Activated naive CD8-positive, alpha-beta T cell treated with anti-CD3 and anti-CD28 coated beads, Interleukin-2, amount 50 U/mL, for 24 hours (primary cell): Measurements from ENCODE around the gene YES1.

Experiments used
- ATAC-seq: fragments of 150-1000 bp; cut with Tn5 transposase; one replicate; pipeline ENCODE4 v1.10.0; 2021
- DNase-seq: peaks from one replicate; pipeline ENCODE4 v3.0.0; 2021
- H3K27ac Mint-ChIP-seq: one replicate; pipeline ENCODE4 v1.8.0; 2021; ENCODE audit warnings: mild to moderate bottlenecking, mixed read lengths
- H3K27me3 Mint-ChIP-seq: one replicate; pipeline ENCODE4 v1.8.0; 2021; ENCODE audit warnings: mixed read lengths
- H3K36me3 Mint-ChIP-seq: one replicate; pipeline ENCODE4 v1.8.0; 2021; ENCODE audit warnings: low read depth, mixed read lengths
- H3K4me1 Mint-ChIP-seq: one replicate; pipeline ENCODE4 v1.8.0; 2021; ENCODE audit warnings: mixed read lengths
- H3K4me3 Mint-ChIP-seq: one replicate; pipeline ENCODE4 v1.8.0; 2021; ENCODE audit warnings: mild to moderate bottlenecking, moderate library complexity, mixed read lengths
- H3K9me3 Mint-ChIP-seq: one replicate; pipeline ENCODE4 v1.8.0; 2021; ENCODE audit warnings: mixed read lengths

The YES1 gene

DNA sequence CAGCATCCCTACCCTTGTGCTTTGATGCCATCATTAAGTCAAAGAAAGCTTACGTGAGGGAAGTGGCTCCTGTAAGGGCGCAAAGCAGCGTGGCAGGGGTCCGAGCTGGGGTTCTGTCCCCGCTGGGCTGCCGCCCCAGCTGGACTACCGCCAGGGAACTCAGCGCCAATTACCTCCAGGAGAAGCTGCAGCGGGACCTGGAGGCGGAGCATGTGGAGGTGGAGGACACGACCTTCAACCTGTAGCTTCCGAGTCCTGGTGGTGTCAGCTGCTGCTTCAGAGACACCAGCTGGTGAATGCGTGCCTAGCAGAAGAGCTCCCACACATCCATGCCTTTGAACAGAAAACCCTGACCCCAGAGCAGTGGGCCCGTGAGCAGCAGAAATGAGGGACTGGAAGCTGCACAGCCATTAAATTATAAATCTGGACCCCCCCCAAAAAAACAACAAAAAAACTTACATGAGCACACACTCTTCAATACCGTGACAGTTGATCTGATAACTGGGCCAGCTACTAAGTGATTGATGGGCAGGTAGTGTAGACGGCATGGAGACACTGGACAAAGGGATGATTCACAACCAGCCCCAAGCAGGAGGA, 20.1 kb upstream of the YES1 start:
- peak; percentile 18 for DNase-seq
- Mint-ChIP-seq H3K27me3 (peaks cover 4% of the 10 kb centered on the region), H3K4me3 (no peak overlapping the region), H3K36me3 (no peaks in the 10 kb centered on the region), H3K9me3 (no peaks in the 10 kb centered on the region), H3K4me1 (peaks cover 12% of the 10 kb centered on the region), H3K27ac (no peak overlapping the region)
- ATAC-seq = no peak

DNA sequence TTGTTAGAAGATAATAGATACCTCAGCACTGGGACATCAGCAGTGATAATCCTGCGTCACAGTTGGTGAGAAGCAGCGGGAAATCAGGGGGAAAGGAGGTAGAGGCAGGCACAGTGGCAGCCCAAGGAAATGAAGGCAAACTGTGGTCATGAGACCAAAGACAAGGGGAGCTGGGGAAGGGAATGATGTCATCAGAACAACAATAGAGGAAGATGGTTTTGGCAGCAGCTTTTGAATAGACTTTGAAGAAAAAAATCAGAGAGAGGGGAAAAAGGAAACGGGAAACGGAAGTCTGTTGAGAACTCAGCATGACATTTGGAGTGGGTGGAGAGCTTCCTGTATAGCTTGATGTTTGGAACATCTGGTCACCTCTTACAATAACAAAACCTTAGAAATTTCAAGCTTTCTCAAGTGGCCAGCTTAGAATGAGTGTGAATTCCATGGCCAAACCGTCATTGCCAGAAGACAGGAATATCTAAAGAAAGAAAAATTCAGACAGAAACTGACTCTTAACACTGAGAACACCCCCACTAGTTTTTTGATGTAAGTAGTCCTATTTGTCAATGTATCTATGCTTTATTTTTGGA, 18.4 kb upstream of the YES1 start:
- Mint-ChIP-seq H3K4me3 (peak overlapping the region; percentile 53), H3K9me3 (no peaks in the 10 kb centered on the region), H3K4me1 (peaks cover 18% of the 10 kb centered on the region), H3K27me3 (peaks cover 4% of the 10 kb centered on the region), H3K27ac (peak overlapping the region; percentile 68), H3K36me3 (no peaks in the 10 kb centered on the region)
- peak; percentile 8 for DNase-seq
- ATAC-seq = peak; percentile 74

DNA sequence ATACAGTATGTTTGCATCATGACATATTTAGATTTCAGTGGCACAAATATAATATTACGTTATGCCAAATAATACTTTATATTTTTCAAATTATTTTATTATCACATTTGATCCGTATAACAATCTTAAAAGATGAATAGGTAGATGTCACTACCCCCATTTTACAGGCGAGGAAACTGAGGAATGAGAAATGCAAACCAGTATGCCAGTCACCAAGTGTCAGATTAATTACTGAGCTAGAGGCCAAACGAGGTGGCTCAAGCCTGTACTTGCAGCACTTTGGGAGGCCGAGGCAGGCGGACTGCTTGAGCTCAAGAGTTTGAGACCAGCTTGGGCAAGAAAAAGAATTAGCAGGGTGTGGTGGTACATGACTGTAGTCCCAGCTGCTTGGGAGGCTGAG, 17.4 kb upstream of the YES1 start:
- no peak overlapping the region for H3K27ac Mint-ChIP-seq
- peaks cover 18% of the 10 kb centered on the region for H3K4me1 Mint-ChIP-seq
- H3K27me3 Mint-ChIP-seq = peaks cover 4% of the 10 kb centered on the region
- no peak for ATAC-seq
- DNase-seq = no peak
- no peak overlapping the region for H3K4me3 Mint-ChIP-seq
- H3K36me3 Mint-ChIP-seq = no peaks in the 10 kb centered on the region
- no peaks in the 10 kb centered on the region for H3K9me3 Mint-ChIP-seq

DNA sequence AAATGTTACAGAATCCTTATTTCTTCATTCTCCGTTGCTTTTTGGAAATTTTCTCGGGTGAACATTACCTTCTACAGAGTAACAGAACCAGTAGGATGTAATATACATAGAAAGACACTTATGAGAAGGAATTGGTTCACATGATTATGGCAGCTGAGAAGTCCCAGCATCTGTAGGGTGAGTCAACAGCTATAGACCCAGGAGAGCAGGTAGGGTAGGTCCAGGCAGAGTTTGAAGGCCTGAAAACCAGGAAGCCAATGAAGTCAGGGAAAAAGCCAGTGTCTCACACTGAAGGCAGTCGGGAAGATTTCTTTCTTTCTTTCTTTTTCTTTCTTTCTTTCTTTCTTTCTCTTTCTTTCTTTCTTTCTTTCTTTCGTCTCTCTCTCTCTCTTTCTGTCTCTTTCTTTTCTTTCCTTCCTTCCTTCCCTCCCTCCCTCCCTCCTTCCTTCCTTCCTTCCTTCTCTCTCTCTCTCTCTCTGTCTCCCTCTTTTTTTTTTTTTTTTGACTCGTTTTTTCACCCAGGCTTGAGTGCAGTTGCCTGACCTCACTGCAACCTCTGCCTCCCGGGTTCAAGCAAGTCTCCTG, 15.1 kb upstream of the YES1 start:
- H3K4me3 Mint-ChIP-seq = no peak overlapping the region
- ATAC-seq (no peak), DNase-seq (no peak)
- no peaks in the 10 kb centered on the region for H3K9me3 Mint-ChIP-seq
- peaks cover 18% of the 10 kb centered on the region for H3K4me1 Mint-ChIP-seq
- H3K27me3 Mint-ChIP-seq = no peaks in the 10 kb centered on the region
- H3K27ac Mint-ChIP-seq = no peak overlapping the region
- H3K36me3 Mint-ChIP-seq = no peaks in the 10 kb centered on the region

DNA sequence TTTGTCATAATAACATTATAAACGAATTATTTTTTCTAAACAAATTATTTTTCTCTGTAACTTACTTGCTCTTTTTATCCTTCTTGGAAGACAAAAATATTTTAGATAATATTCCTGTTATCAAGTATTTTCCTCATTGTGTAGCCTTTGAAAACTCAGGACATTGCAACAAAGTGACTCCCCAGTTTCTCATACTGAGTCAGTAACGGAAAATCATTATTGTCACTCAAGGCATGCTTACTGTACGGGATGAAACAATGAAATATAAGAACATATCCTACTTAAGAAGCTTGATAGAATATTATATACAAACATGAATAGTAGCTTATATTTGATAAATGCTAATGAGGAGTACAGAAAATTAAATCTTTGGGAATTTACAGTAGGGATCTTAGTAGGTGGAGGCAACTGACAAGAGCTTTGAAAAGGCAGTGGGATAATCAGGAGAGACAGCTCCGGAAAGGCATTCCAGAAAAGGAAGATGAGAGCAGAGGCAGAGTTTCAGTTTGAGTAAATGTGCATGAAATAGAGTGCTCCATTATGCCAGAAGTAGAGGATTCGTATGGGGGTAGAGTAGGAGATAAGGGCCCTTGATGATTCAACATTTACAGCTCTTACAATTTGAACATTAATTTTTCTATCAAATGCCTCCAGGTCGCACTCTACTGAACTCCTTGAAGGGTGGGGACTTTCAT, 14.0 kb upstream of the YES1 start:
- Mint-ChIP-seq H3K27me3 (peaks cover 2% of the 10 kb centered on the region), H3K27ac (no peak overlapping the region), H3K36me3 (no peaks in the 10 kb centered on the region)

DNA sequence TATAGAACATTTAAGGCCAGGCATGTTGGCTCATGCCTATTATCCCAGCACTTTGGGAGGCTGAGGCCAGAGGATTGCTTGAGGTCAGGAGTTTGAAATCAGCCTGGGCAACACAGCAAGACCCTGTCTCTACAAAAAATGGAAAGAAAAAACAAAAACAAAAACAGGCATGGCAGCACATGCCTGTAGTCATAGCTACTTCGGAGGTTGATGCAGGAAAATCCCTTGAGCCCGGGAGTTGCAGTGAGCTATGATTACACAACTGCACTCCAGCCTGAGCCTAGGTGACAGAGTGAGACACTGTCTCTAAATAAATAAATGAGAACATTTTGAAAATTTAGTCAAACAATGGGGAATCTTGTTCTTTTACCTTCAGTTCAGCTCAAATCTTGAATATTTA, 12.1 kb upstream of the YES1 start:
- ATAC-seq = no peak
- Mint-ChIP-seq H3K9me3 (no peaks in the 10 kb centered on the region), H3K27ac (no peak overlapping the region), H3K4me1 (peaks cover 11% of the 10 kb centered on the region), H3K36me3 (no peaks in the 10 kb centered on the region), H3K4me3 (no peak overlapping the region), H3K27me3 (peaks cover 2% of the 10 kb centered on the region)
- DNase-seq = no peak

More for the DNA sequence above, 14.0 kb upstream of the YES1 start:
- no peak overlapping the region for H3K4me3 Mint-ChIP-seq
- no peaks in the 10 kb centered on the region for H3K9me3 Mint-ChIP-seq
- H3K4me1 Mint-ChIP-seq = peaks cover 18% of the 10 kb centered on the region
- ATAC-seq (no peak), DNase-seq (no peak)

DNA sequence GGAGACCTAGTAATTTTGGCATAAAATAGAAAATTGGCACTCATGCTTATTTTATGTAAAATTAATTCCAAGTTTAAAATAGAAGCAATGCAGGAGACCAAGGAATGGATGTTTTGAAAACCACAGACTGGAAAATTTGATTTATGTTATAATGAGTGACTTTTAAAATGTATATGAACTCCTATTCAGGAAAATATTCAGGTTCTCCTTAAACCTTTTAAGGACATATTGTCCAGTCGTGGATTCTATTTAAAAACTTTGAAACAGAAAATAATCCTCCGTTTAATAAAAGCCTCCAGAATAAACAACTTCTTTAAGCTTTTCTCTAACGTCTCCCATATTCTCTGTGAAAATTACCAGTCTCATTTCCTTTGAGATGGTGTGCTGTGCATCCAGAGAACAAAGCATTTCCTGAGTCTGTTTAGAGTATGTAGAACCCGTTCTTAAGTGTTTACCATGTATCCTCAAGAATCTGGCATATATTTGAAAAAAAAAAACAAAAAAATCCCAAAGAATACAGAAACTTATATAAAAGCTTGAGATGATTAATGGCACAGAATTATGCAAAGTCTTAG, 8.6 kb upstream of the YES1 start:
- H3K4me3 Mint-ChIP-seq = no peak overlapping the region
- H3K4me1 Mint-ChIP-seq = peaks cover 16% of the 10 kb centered on the region
- DNase-seq (no peak), ATAC-seq (no peak)
- H3K9me3 Mint-ChIP-seq = no peaks in the 10 kb centered on the region
- H3K27ac Mint-ChIP-seq = no peak overlapping the region
- H3K27me3 Mint-ChIP-seq = peaks cover 9% of the 10 kb centered on the region
- H3K36me3 Mint-ChIP-seq = no peaks in the 10 kb centered on the region

DNA sequence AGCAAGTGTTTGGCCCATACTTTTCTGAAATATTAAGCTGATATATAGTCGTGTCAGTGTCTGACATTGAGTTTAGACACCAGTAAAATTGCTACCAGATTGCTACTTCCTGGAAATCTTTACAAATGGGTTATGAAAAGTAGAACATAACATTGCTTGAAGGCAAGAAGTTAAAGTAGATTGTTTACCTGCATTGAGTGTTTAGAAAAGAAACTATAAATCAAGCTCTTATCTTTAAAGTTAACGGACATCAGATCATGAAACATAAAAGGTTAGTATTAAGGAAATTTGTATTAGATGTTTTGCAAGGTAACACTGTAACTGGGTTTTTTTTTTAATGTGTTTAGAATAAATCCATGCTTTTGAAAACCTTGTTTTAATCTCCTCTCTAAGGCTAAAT, 4.8 kb upstream of the YES1 start:
- Mint-ChIP-seq H3K4me3 (no peak overlapping the region), H3K36me3 (peaks cover 5% of the 10 kb centered on the region), H3K27ac (no peak overlapping the region), H3K27me3 (peaks cover 14% of the 10 kb centered on the region), H3K9me3 (no peaks in the 10 kb centered on the region), H3K4me1 (peaks cover 45% of the 10 kb centered on the region)
- no peak for ATAC-seq
- DNase-seq = no peak

DNA sequence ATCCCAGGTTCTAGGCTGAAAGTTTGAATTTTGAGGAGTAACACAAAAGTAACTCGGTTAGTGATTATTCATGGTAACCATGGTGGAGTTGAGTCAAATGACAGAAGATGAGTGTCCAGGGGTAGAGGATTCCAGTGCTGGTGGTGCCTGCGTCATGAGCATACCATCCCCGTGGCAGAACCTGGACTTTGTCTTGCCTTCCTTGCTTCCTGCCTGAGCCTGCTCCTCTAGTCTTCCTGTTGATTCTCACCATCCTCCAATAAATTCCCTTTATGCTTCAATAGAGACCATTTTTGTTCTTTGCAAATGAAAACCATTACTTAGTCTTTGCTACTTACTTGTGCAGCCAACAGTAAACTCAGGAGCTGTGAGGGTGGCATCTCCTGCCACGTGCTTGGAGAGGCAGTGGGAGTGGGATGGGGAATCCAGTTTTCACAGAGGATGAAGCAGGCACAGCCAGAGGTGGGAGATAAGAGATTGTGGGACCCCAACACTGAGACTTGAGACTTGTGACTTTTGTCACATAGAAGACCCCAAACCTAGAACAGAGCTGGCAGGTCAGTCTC, 4.1 kb upstream of the YES1 start:
- Mint-ChIP-seq H3K4me3 (no peak overlapping the region), H3K4me1 (peaks cover 47% of the 10 kb centered on the region), H3K27me3 (peaks cover 15% of the 10 kb centered on the region), H3K9me3 (no peaks in the 10 kb centered on the region), H3K36me3 (peaks cover 7% of the 10 kb centered on the region), H3K27ac (no peak overlapping the region)
- ATAC-seq (no peak), DNase-seq (no peak)

DNA sequence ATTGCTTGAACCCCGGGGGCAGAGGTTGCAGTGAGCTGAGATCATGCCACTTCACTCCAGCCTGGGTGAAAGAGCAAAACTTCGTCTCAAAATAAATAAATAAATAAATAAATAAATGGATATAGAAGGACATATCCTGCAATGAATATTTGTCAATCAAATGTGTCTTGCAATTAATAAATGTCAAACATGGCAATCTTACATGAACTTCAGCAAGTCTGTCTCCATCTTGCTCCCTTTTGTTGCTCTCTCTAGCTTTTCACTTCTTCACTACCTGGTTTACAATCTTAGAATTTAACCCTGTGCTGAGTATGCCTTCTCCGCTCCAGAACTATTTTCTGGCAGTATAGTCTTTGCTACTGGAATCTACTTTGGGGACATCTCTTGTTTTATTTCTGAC, 3.3 kb upstream of the YES1 start:
- peaks cover 16% of the 10 kb centered on the region for H3K27me3 Mint-ChIP-seq
- peaks cover 49% of the 10 kb centered on the region for H3K4me1 Mint-ChIP-seq
- H3K36me3 Mint-ChIP-seq = peaks cover 7% of the 10 kb centered on the region
- DNase-seq (no peak), ATAC-seq (no peak)
- peak overlapping the region; percentile 11 for H3K4me3 Mint-ChIP-seq
- H3K9me3 Mint-ChIP-seq = no peaks in the 10 kb centered on the region
- H3K27ac Mint-ChIP-seq = peak overlapping the region; percentile 26

DNA sequence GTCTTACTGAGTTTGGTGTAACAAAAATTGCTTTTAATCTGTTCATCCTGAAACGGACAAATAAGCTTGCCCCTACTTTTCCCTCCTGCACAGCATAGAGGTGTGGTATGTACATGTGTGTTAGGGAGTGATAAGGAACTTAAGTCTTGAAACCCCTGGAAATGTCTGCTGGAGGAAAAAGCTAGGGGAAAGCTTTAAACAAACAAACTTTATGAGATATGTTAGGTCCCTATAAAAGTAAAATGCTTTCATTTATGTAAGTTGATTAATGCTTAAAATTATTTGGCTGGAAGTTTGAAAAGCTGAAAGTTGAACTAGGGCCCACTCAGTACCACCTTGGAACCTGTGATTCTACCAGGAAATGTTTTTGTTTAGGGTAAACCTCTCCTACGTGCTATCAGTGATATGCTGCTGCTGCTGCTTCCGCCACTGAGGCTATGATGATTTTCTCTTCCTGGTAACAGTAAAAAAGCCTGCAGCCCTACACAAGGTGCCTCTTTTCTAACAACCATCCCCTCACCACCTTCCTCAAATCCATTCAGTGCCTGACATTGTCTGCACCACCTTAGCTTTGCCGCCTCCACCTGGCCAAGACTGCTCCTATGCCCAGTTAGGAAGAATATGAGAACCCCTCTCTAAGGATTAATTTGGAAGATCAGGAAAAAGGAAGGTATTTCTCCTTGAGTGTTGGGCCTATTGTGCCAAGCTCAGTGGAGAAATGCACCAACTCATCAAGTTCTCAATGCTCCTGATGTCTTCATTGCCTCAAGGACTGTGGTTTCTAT, 2.5 kb upstream of the YES1 start:
- H3K36me3 Mint-ChIP-seq = peaks cover 11% of the 10 kb centered on the region
- H3K4me1 Mint-ChIP-seq = peaks cover 56% of the 10 kb centered on the region
- ATAC-seq (no peak), DNase-seq (no peak)
- H3K4me3 Mint-ChIP-seq = peak overlapping the region; percentile 59
- H3K27ac Mint-ChIP-seq = peak overlapping the region; percentile 100
- H3K9me3 Mint-ChIP-seq = no peaks in the 10 kb centered on the region
- peaks cover 16% of the 10 kb centered on the region for H3K27me3 Mint-ChIP-seq

DNA sequence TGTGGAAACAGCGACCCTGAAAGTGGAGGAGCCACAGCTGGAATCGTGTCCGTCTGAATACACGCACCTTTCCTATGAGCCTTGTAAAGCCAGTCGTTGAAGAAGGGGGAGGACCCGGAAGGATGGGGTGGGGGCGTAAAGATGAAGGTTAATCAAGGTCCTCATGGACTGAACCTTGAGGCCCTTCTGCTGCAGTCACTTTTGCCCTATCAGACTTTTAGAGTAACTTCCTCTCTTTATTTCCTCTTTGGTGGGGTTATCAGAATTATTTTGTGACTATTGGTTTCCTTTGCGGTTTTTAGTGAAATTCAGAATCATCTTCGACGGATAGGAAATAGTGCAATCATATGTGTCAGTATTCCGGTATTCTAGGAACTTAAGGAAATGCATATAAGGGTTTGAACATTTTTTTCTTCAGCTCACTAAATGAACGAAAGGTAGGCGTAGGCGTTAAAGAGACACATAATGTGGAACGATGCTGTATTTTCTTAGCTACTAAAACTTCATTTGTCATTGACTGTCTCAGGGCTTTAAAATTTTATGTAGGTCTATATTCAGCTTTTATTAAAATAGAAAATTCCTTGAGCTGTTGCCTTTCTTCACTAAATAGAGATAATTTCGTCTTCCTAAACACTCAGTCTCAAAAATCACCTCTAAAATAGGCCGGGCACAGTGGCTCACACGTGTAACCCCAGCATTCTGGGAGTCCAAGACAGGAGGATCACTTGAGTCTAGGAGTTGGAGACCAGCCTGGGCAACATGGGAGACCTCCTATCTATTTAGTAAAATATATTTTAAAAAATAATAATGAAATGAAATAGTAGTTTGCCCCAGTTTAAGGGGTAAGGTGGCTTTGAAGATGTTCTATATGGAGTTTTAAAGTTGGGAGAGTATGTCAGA, 1.4 kb upstream of the YES1 start:
- DNase-seq (peak; percentile 55), ATAC-seq (peak; percentile 50)
- H3K9me3 Mint-ChIP-seq = no peaks in the 10 kb centered on the region
- peaks cover 12% of the 10 kb centered on the region for H3K36me3 Mint-ChIP-seq
- H3K27me3 Mint-ChIP-seq = peaks cover 15% of the 10 kb centered on the region
- H3K4me1 Mint-ChIP-seq = peaks cover 67% of the 10 kb centered on the region
- peak overlapping the region; percentile 93 for H3K4me3 Mint-ChIP-seq
- H3K27ac Mint-ChIP-seq = peak overlapping the region; percentile 100
